Measurements from ENCODE around the gene OVCH2.

The OVCH2 gene

DNA sequence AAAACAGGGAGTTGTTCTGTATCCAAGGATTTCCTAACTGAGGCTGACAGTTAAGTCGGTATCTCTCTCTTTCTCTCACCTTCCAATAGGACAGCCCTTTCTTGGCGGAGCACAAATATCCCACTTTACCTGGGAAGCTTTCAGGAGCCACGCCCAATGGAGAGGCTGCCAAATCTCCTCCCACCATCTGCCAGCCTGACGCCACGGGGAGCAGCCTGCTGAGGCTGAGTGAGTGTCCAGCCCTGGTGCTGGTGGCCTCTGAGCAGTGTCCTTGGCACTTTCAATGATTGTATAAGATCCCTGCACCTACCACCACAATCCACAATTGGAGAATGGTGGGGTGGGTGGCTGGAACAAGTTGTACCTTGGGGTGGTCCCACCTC, 66.6 kb downstream of the OVCH2 start:
- H3K4me3 ChIP-seq, result no peak overlapping the region
- no peak overlapping the region for H3K27ac ChIP-seq
- no peak for DNase-seq
- intact Hi-C loops (cut with DNase I; ENCODE audit: low total_unique reads), result no loop called here
- H3K27me3 ChIP-seq, result no peaks in the 10 kb centered on the region
- TF ChIP-seq, protein P1, sequence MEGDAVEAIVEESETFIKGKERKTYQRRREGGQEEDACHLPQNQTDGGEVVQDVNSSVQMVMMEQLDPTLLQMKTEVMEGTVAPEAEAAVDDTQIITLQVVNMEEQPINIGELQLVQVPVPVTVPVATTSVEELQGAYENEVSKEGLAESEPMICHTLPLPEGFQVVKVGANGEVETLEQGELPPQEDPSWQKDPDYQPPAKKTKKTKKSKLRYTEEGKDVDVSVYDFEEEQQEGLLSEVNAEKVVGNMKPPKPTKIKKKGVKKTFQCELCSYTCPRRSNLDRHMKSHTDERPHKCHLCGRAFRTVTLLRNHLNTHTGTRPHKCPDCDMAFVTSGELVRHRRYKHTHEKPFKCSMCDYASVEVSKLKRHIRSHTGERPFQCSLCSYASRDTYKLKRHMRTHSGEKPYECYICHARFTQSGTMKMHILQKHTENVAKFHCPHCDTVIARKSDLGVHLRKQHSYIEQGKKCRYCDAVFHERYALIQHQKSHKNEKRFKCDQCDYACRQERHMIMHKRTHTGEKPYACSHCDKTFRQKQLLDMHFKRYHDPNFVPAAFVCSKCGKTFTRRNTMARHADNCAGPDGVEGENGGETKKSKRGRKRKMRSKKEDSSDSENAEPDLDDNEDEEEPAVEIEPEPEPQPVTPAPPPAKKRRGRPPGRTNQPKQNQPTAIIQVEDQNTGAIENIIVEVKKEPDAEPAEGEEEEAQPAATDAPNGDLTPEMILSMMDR (IDR thresholded peaks at IDR 0.05), result no peak
- H3K9me3 ChIP-seq, result no peaks in the 10 kb centered on the region
- peaks cover 40 to 77% (median 52%) of the 10 kb centered on the region in 3 donors for H3K36me3 ChIP-seq
- peaks cover 0 to 10% (median 2%) of the 10 kb centered on the region in 4 donors for H3K4me1 ChIP-seq

All from tibial artery (tissue), 4 donors.